ENCODE results near the gene GCC1.
"Not testable (repeated sequence)": the region's sequence is repeated elsewhere in the genome, so short reads cannot be mapped to it uniquely, and the experiment has no call there.

The GCC1 gene

DNA sequence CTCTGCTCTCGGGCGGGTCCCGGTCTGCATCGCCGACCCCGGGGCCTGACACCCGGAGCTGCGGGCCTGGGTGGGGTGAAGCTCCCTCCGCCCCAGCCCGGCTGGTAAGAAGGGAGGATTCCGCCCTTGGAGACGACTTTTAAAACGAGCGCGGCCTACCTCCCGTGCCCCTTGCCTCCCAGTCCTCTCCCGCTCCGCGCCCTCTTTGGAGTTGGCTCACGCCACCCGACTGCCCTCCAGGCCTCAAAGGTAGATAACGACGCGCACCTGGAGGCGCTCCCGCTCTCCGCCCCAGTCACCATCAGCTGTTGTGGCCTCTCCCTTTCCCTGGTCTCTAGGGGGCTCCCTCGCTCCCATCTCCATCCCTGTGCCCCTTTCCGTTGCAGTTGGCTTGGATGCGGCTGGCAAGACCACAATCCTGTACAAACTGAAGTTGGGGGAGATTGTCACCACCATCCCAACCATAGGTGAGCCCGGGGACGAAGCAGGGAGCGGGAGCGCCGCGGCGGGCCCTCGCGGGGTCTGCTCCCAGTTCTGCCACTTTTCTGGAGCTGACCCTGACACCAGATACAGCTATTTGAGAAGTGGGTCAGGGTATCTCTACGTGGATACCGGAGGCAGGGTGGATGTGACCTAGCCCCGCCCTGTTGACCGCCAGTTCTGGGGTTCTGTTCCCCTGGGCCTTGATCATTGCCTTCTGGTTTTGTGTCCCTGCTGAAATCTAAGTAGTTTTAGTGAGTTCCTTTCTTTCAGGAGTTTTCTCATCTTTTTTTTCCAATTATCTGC lies 3.5 kb upstream of the GCC1 start:
- no peak for DNase-seq

- DNase-seq = peak; percentile 71 to 79 (median 78)
These were observed 2.8 kb upstream of the GCC1 start, which contains the start of gene ARF5 for GRCh38 chr7:127588019-127588696. Gene ARF5 (plus strand): TSS chr7:127588411. CDS start chr7:127588499, 88 bp downstream.

DNA sequence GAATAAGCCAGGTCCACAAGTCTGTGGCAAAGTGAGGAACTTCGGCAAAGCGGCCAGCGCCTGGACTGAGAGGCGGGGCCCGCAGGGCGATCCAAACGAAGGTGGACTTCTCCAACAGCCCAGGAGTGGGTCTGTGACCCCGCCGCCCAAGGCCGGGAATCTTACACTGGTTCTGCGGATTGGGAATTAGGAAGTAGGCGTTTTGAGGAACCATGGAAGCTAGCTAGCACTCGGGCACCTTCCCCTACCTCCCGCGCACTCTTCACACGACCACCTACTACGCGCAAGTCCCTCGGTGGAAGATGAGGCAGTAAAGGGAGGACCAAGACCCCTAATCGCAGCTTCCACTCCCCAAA lies 2.2 kb upstream of the GCC1 start:
- no peak for DNase-seq

DNA sequence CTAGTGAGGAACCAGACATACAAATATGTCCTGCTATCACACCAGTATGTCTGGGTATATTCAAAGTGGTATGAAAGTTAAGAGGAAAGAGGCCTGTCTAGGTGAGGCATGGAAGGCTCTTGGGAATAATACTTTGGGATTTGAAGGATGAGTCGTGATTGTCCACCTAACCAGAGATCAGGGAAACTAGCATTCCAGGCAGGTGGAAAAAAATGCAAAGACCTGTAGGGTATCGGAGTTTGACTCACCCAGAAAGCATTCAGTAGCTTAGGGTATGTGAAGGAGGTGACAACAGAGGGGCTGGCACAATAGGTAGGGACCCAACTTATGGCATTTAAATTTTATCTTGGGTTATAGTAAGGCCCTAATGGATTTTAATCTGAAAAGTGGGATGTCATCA lies 950 bp upstream of the GCC1 start:
- no peak for DNase-seq

DNA sequence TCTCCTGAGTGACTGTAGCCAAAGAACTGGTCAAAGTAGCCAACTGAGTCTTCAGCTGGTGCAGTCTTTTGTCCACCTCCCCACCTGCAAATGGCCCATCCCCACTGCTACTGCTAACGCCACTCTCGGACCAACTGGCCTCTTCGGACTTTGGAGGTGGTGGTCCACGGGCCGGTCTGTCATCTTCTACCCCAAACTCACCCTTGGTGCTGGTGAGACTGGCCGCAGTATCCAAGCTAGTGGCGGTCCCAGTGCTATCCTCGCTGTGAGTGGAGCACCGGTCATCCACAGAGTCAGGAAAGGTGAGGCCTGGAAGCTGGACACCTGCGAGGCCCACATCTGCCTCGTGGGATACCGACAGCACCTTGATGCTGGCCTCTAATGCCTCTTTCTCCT lies 750 bp downstream of the GCC1 start:
- DNase-seq = no peak

- no peak for DNase-seq
These were observed 3.0 kb downstream of the GCC1 start for GRCh38 chr7:127582361-127582760.

DNA sequence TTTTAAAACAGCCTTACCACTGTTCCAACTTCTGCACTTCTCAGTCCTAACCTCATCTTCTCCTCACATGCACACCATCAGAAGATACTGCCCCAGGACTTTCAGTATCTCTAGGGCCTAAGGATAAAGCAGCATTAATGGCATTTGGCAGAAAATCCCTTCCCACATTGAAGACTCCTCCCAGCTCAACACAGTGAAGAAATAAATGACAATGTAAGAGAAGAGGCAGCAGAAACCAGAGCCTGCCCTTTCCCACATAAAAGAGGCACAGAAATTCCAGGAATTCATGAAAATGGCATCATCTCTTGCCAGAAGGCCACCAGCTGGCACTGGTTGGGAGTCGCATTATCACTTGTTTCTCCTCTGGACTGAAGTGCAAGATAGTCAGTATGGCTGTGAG lies 3.7 kb downstream of the GCC1 start:
- DNase-seq = no peak

DNA sequence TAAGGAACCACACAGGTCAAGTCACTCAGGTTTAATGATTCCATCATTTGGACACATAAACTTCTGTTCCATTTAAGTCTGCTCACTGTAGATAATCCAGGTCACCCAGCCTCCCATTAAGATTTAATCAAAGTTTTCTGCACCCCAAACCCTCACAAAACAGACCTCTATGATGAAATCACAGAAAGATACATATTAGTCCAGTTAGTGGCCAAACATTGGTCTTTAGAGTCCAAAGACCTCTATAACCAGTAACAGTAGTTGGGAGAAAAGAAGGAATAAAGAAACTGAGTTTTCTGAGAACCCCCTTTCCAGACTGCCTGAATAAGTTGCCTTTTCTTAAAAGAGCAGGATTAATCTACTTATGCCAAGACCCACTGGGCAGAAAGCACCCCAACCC lies 4.8 kb downstream of the GCC1 start:
- no peak for DNase-seq

GRCh38 chr7:127578711-127579275 lies 6.6 kb downstream of the GCC1 start:
- no peak for DNase-seq

- no peak for DNase-seq
These were observed 7.2 kb downstream of the GCC1 start for GRCh38 chr7:127578036-127578684.

- no peak for DNase-seq
These were observed 13.5 kb downstream of the GCC1 start for GRCh38 chr7:127571741-127572505.

GRCh38 chr7:127568034-127568433 lies 17.4 kb downstream of the GCC1 start:
- not testable (repeated sequence) for DNase-seq

- no peak for DNase-seq
These were observed 19.2 kb downstream of the GCC1 start for GRCh38 chr7:127566242-127566641.

DNA sequence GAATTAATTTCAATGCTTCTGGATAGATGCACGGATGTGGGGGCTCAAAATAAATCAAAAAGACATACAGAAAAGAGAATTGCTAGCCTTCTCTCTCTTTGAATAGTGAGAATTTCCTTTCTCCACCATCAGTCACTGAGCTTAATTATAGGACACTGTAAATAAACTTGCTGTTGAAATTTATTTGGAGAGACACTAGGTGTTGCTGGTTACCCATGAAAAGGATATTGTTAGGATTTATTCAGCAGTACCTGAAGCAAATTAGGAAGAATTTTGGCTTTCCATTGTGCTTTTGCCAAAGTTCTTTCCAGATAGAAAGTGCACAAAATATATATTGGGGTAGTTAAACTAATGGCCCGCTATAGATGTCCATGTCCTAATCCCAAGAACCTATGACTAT lies 27.6 kb downstream of the GCC1 start:
- no peak for DNase-seq

GRCh38 chr7:127556404-127556803 lies 29.0 kb downstream of the GCC1 start:
- DNase-seq = no peak

DNA sequence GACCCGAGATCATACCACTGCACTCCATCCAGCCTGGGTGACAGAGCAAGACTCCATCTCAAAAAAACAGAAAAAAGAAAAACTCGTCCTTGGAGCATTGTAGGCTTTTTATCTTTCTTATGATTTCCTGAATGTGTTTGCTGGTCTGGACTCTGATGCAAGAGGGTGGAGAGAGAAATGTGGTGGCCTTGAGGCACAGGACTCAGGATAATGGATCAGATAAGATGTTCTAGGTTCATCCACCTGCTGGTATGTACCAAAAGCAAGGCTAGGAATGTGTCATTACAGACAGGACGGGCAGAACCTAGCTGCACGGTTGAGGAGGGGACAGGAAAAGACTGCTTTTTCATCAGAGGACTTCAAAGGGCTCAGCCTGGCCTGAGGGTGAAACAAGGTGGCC lies 33.5 kb downstream of the GCC1 start:
- no peak for DNase-seq

DNA sequence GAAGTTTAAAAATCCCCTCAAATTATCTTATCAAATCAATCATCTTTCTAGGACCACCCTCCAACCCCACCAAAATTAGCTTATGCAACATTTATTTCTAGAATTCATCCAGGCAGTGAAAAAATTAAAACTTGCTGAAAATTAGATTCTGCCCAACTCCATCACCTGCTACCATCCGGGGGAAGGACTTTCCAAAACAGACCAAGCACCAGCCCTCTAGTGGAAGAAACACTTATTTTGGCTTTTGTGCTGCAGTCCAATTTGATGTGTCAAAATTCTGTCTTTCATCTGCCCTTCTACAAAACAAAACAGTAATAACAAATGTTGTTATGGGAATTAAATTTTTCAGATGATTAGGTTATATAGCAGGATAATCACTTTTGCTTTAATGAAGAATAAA lies 35.1 kb downstream of the GCC1 start:
- DNase-seq = no peak

DNA sequence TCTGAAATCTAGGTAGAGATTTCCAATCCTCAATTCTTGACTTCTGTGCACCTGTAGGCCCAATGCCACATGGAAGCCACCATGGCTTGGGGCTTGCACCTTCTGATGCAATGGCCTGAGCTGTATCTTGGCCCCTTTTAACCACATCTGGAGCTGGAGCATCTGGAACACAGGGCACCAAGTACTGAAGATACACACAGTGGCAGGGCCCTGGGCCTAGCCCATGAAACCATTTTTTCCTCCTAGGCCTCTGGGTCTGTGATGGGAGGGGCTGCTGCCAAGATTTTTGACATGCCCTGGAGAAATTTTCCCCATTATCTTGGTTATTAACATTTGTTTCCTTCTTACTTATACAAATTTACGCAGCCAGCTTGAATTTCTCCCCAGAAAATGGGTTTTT lies 39.1 kb downstream of the GCC1 start:
- DNase-seq = no peak

GRCh38 chr7:127541548-127541947 lies 43.8 kb downstream of the GCC1 start:
- DNase-seq = no peak

DNA sequence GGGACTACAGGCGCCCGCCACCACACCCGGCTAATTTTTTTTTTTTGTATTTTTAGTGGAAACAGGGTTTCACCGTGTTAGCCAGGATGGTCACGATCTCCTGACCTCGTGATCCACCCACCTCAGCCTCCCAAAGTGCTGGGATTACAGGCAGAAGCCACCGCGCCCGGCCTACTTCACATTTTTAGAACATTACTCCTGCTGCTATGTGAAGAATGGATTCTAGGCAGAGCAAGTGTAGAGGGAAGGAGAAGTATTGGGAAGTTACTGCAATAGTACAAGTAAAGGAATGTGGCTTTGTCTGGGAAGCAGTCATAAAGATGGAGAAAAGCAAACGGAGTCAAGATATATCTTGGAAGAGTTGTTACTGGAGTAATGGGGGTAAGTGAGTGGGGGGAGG lies 44.9 kb downstream of the GCC1 start:
- DNase-seq = not testable (repeated sequence)

GRCh38 chr7:127539116-127539515 lies 46.3 kb downstream of the GCC1 start:
- no peak for DNase-seq

DNA sequence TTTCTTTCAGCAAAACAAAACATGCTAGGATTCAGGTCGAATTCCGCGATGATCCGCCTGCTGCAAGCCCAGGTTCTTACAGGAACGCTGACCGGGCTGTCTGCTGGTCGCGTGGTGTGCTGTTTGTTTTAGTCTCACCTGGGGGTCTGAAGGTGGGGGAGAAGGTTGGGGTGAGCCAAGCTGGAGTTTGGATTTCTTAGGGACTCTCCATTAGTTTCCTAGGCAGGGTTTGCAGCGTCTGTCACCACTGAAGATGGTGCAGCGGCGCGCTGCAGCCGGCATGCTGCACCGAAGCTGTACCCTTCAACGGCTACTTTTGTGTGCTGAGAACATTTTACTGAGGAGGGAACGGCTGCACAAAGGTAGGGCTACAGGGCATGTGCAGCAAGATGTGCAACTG lies 48.7 kb downstream of the GCC1 start:
- DNase-seq = no peak

DNA sequence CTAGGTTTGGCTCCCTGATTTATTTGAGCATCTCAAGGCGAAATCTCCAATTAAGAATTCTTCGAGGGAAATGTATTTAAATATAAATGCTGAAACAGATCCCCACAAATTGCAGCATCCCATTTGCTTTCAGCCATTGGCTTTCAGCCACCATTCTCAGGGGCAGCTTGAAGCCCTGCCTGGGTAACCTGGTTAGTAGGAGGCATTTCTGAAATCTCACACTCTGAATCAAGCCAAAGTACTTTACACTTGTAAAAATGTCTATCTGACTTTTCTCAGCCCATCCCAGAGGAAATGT lies 49.1 kb downstream of the GCC1 start:
- DNase-seq = no peak
